WERI-Rb-1 (cell line): ENCODE results near the gene RASGRP4.

Experiments used
- DNase-seq: peaks from one replicate; pipeline ENCODE4 v3.0.0-alpha.2; 2020
- H3K27ac ChIP-seq: fragments of 250-450 bp; sonication (Bioruptor Pico); 2 replicates; pipeline ENCODE4 v1.5.1; 2020; ENCODE audit warnings: mild to moderate bottlenecking, moderate library complexity
- H3K27me3 ChIP-seq: fragments of 250-450 bp; sonication (Bioruptor Pico); 2 replicates; pipeline ENCODE4 v1.5.1; 2021; ENCODE audit warnings: mild to moderate bottlenecking, low read depth, moderate library complexity; ENCODE audit not compliant: insufficient read depth, severe bottlenecking
- H3K36me3 ChIP-seq: fragments of 250-450 bp; sonication (Bioruptor Pico); 2 replicates; pipeline ENCODE4 v1.5.1; 2020; ENCODE audit warnings: mild to moderate bottlenecking, moderate library complexity
- H3K4me3 ChIP-seq: 2 replicates; pipeline ENCODE4 v1.5.1; 2011; ENCODE audit warnings: low read depth, mild to moderate bottlenecking, control low read depth, low read length
- H3K9me3 ChIP-seq: fragments of 250-450 bp; sonication (Bioruptor Pico); 2 replicates; pipeline ENCODE4 v1.5.1; 2021; ENCODE audit warnings: mild to moderate bottlenecking, moderate library complexity; ENCODE audit not compliant: severe bottlenecking
- CTCF ChIP-seq: IDR thresholded peaks from 2 replicates; pipeline ENCODE4 v1.5.1; 2011; ENCODE audit warnings: low read depth, mild to moderate bottlenecking, control low read depth, inconsistent platforms, low read length

RASGRP4 gene

GRCh38 chr19:38443458-38443999 lies 17.5 kb upstream of the RASGRP4 start:
- no peak overlapping the region for H3K27ac ChIP-seq
- no peaks in the 10 kb centered on the region for H3K9me3 ChIP-seq
- no peak for DNase-seq
- no peak for TF ChIP-seq CTCF
- H3K36me3 ChIP-seq: no peaks in the 10 kb centered on the region
- no peaks in the 10 kb centered on the region for H3K27me3 ChIP-seq
- H3K4me3 ChIP-seq: no peak overlapping the region

- Histone ChIP-seq H3K27me3 (no peaks in the 10 kb centered on the region), H3K36me3 (no peaks in the 10 kb centered on the region), H3K4me3 (no peak overlapping the region), H3K27ac (no peak overlapping the region), H3K9me3 (no peaks in the 10 kb centered on the region)
- no peak for TF ChIP-seq CTCF
- DNase-seq: no peak
These were observed 16.7 kb upstream of the RASGRP4 start for GRCh38 chr19:38442736-38443135.

GRCh38 chr19:38441657-38442348 lies 15.8 kb upstream of the RASGRP4 start:
- Histone ChIP-seq H3K4me3 (no peak overlapping the region), H3K27ac (0 out of 2 replicates have a peak overlapping the region, but pooled peaks have one; percentile 24), H3K9me3 (no peaks in the 10 kb centered on the region), H3K27me3 (no peaks in the 10 kb centered on the region), H3K36me3 (no peaks in the 10 kb centered on the region)
- DNase-seq: peak; percentile 43
- peak; percentile 67 for TF ChIP-seq CTCF

- no peak overlapping the region for H3K4me3 ChIP-seq
- no peaks in the 10 kb centered on the region for H3K36me3 ChIP-seq
- no peak for DNase-seq
- no peak for TF ChIP-seq CTCF
- H3K27ac ChIP-seq: no peak overlapping the region
- no peaks in the 10 kb centered on the region for H3K9me3 ChIP-seq
- H3K27me3 ChIP-seq: no peaks in the 10 kb centered on the region
These were observed 14.6 kb upstream of the RASGRP4 start for GRCh38 chr19:38440592-38440991.

- no peaks in the 10 kb centered on the region for H3K9me3 ChIP-seq
- no peak overlapping the region for H3K27ac ChIP-seq
- H3K4me3 ChIP-seq: no peak overlapping the region
- no peak for DNase-seq
- no peak for TF ChIP-seq CTCF
- H3K27me3 ChIP-seq: no peaks in the 10 kb centered on the region
- no peaks in the 10 kb centered on the region for H3K36me3 ChIP-seq
These were observed 11.9 kb upstream of the RASGRP4 start for GRCh38 chr19:38437917-38438316.

- no peak overlapping the region for H3K27ac ChIP-seq
- H3K27me3 ChIP-seq: no peaks in the 10 kb centered on the region
- no peak for TF ChIP-seq CTCF
- H3K4me3 ChIP-seq: no peak overlapping the region
- H3K9me3 ChIP-seq: no peaks in the 10 kb centered on the region
- no peak for DNase-seq
- H3K36me3 ChIP-seq: no peaks in the 10 kb centered on the region
These were observed 11.3 kb upstream of the RASGRP4 start for GRCh38 chr19:38437295-38437694.
